Pancreas (tissue), 10 donors: ENCODE data around the gene PCDHA1. TPM values are rescaled to one million over a fixed set of nuclear protein-coding genes. Genes with fewer than 3 reads are reported as not detected.

Experiments
- ATAC-seq, 4 donors: fragments of 200-7000 bp; cut with Tn5 transposase; one replicate each; pipeline versions ENCODE4 v1.8.0 to v1.9.1; 2020; ENCODE audit warnings: mild to moderate bottlenecking in 4 of 4, moderate library complexity in 4 of 4
- DNase-seq, 6 donors: peaks; one replicate each; pipeline ENCODE4 v3.0.0-alpha.2; 2020
- FAIRE-seq: peaks from 2 replicates; lab custom pipeline; 2012; peaks lifted over from hg19 to GRCh38; lab: Jason Lieb, UNC
- H3K27ac ChIP-seq, 4 donors: fragments of 200-600 bp; sonication (generic); 1 replicate in 3 of 4; 2 replicates in 1 of 4; pipeline versions ENCODE4 v1.5.0 to v1.8.0; 2020
- H3K27me3 ChIP-seq, 4 donors: fragments of 200-600 bp; one replicate each; pipeline ENCODE4 v1.8.0; 2021
- H3K36me3 ChIP-seq, 3 donors: fragments of 200-600 bp; sonication (generic) in 1 of 3; one replicate each; pipeline versions ENCODE4 v1.5.0 to v1.8.0; 2020 to 2021
- H3K4me1 ChIP-seq, 3 donors: fragments of 200-600 bp; one replicate each; pipeline ENCODE4 v1.8.0; 2021
- H3K4me3 ChIP-seq, 4 donors: fragments of 200-600 bp; sonication (generic) in 2 of 4; one replicate each; pipeline versions ENCODE4 v1.5.0 to v1.8.0; 2020 to 2021
- H3K9me3 ChIP-seq, 4 donors: fragments of 200-600 bp; one replicate each; pipeline ENCODE4 v1.8.0; 2021
- CTCF ChIP-seq, 4 donors: fragments of 200-600 bp; sonication (generic) in 3 of 4; IDR thresholded peaks; one replicate each; pipeline versions ENCODE4 v1.5.0 to v1.8.0; 2021; ENCODE audit warnings: antibody characterized with exemption in 4 of 4
- WGBS, 2 donors: extraction: QIAGEN DNeasy Blood & Tissue Kit; methylation state at CpG; one replicate each; pipeline ENCODE4 v1.1.7; 2013; 5-methylcytosine and 5-hydroxymethylcytosine counted together
- intact Hi-C, 3 donors: fragments of 100-400 bp; cut with DNase I; formaldehyde crosslinking; loops; one replicate each; pipeline versions ENCODE4 v1.11.1 to v1.14.2; 2022
- polyA plus RNA-seq, 2 donors: library from polyadenylated mRNA; stranded (reverse); fragments of 200-250 nt; gene quantifications; one replicate each; pipeline ENCODE4 v1.2.3, GENCODE V29; 2013
- total RNA-seq, 6 donors: library from RNA; stranded (reverse); fragmentation: NEBNext Ultra II Directional in 4 of 6; extraction: Animal tissue kit (Norgen Biotek cat#: 25700) in 4 of 6; gene quantifications; one replicate each; pipeline versions ENCODE4 v1.2.1 to v1.2.4, GENCODE V29; 2021 to 2023
- donor health status: healthy with polysubstance abuse.
- donor health status: DM: no; HTN: no; CAD: no; lungs with moderate emphysema.
- donor health status: DM: no; HTN: no; CAD: no.
- donor health status: control.
- donor health status: control.
- donor health status: Bipolar disorder and iron deficiency.
- donor health status: DM: yes; HTN: yes; CAD: no.
- donor health status: DM: no; HTN: no; CAD: no.
- donor health status: DM: no; HTN: no; CAD: no.
- donor health status: DM: yes; HTN: yes; CAD: no.

Gene PCDHA1
- total and polyA plus RNA-seq, 8 donors: 0.03 to 0.47 (median 0.09) TPM; not detected in 2

- 27 to 31% methylated on average over 71 to 79 of the region's 79 CpGs for WGBS, 2 donors
- H3K4me1 ChIP-seq: no peaks in the 10 kb centered on the region
- H3K9me3 ChIP-seq: peaks cover 0 to 2% (median 0%) of the 10 kb centered on the region in 4 donors
- TF ChIP-seq CTCF (IDR thresholded peaks at IDR 0.05): no peak
- ATAC-seq (no peak), FAIRE-seq (no peak), DNase-seq (peak in 1 of 6 donors; percentile 41)
- H3K27me3 ChIP-seq: no peaks in the 10 kb centered on the region
- no peak overlapping the region for H3K4me3 ChIP-seq
- intact Hi-C loops: no loop called here
- H3K27ac ChIP-seq: no peak overlapping the region
- no peaks in the 10 kb centered on the region for H3K36me3 ChIP-seq
Observed at GRCh38 chr5:140883927-140884697, 98.2 kb downstream of the PCDHA1 start.

- no peak for ATAC-seq
- no peaks in the 10 kb centered on the region for H3K9me3 ChIP-seq
- H3K4me1 ChIP-seq: no peaks in the 10 kb centered on the region
- no peak overlapping the region for H3K27ac ChIP-seq
- no peak for DNase-seq
- no peak for FAIRE-seq
- intact Hi-C loops: no loop called here
- 68 to 76% methylated on average over 1 of the region's 1 CpG for WGBS, 2 donors
- no peaks in the 10 kb centered on the region for H3K36me3 ChIP-seq
- no peaks in the 10 kb centered on the region for H3K27me3 ChIP-seq
- no peak overlapping the region for H3K4me3 ChIP-seq
- no peak for TF ChIP-seq CTCF (IDR thresholded peaks at IDR 0.05)
Observed at GRCh38 chr5:140916325-140916724, 130.4 kb downstream of the PCDHA1 start.

DNA sequence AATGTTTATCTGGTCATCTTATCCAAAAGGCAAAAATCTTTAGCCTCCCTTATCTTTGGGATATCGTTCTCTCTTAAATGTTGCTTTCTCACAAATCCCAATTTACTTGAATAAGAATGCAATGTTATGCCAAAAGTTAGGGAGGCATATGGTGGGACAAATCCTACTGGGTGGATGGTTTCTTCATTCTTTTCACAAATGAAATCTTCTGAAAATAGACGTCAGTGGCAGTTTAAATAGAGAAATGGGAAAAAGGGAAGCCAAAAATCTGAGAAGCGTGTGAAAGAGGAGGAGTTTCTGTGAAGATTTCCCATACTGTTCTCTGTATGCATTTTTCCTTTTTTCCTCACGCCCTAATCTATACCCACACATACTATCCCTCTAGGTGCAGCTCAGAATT, 137.7 kb downstream of the PCDHA1 start:
- Histone ChIP-seq H3K27ac (no peak overlapping the region), H3K4me1 (peaks cover 0 to 2% (median 0%) of the 10 kb centered on the region in 3 donors), H3K4me3 (no peak overlapping the region), H3K36me3 (no peaks in the 10 kb centered on the region), H3K27me3 (no peaks in the 10 kb centered on the region), H3K9me3 (no peaks in the 10 kb centered on the region)
- FAIRE-seq (no peak), DNase-seq (no peak), ATAC-seq (no peak)
- intact Hi-C loops: no loop called here
- WGBS, 2 donors: 54% methylated on average over 4 of the region's 4 CpGs
- no peak for TF ChIP-seq CTCF (IDR thresholded peaks at IDR 0.05)

GRCh38 chr5:140925806-140926442, 140.0 kb downstream of the PCDHA1 start, which contains the start of gene PCDHAC1:
PCDHAC1 (plus strand) TSS chr5:140926299; CDS start chr5:140926893, 594 bp downstream.
- FAIRE-seq (no peak), DNase-seq (peak in 4 of 6 donors; percentile 34 to 79 (median 66)), ATAC-seq (peak; percentile 82 to 86 (median 84))
- peak within 1 kb of the TSS; percentile 14 to 62 (median 33) for H3K27ac ChIP-seq
- no peaks in the 10 kb centered on the region for H3K27me3 ChIP-seq
- H3K9me3 ChIP-seq: no peaks in the 10 kb centered on the region
- intact Hi-C loops: no loop called here
- H3K4me1 ChIP-seq: peaks cover 0 to 2% (median 0%) of the 10 kb centered on the region in 3 donors
- 2% methylated on average over 41 of the region's 41 CpGs for WGBS, 2 donors
- H3K36me3 ChIP-seq: no peaks in the 10 kb centered on the region
- peak within 1 kb of the TSS; percentile 26 to 63 (median 40) for H3K4me3 ChIP-seq
- TF ChIP-seq CTCF (IDR thresholded peaks at IDR 0.05): no peak
